CD14-positive monocyte (primary cell): ENCODE results near the gene IFNL1. TPM values are rescaled to one million over a fixed set of nuclear protein-coding genes. Genes with fewer than 3 reads are reported as not detected.

Source experiments
- DNase-seq, 3 donors: peaks; one replicate each; pipeline ENCODE4 v3.0.0-alpha.2; 2011 to 2022
- H2AFZ ChIP-seq: 2 replicates; pipeline ENCODE4 v1.6.0; 2012; ENCODE audit warnings: mild to moderate bottlenecking, low read depth, low read length, inconsistent platforms; ENCODE audit not compliant: insufficient read depth, poor library complexity, severe bottlenecking
- H3K27ac ChIP-seq, 2 donors: 1 replicate in 1 of 2; 2 replicates in 1 of 2; pipeline ENCODE4 v1.5.1; 2012 to 2013; ENCODE audit warnings: low read length in 2 of 2, control low read depth in 1 of 2, inconsistent platforms in 1 of 2, low read depth in 1 of 2, mild to moderate bottlenecking in 1 of 2
- H3K27me3 ChIP-seq, 2 donors: one replicate each; pipeline versions ENCODE4 v1.6.0 to v1.6.1; 2011 to 2013; ENCODE audit warnings: low read length in 2 of 2; ENCODE audit not compliant: control insufficient read depth in 2 of 2, insufficient read depth in 2 of 2
- H3K36me3 ChIP-seq, 2 donors: replicated peaks in 1 of 2; 1 replicate in 1 of 2; 2 replicates in 1 of 2; pipeline versions ENCODE4 v1.5.1 to v1.6.1; 2012 to 2013; ENCODE audit warnings: low read length in 2 of 2, control low read depth in 1 of 2, inconsistent platforms in 1 of 2, mild to moderate bottlenecking in 1 of 2; ENCODE audit not compliant: insufficient read depth in 2 of 2, control insufficient read depth in 1 of 2
- H3K4me1 ChIP-seq, 2 donors: 1 replicate in 1 of 2; 2 replicates in 1 of 2; pipeline versions ENCODE4 v1.5.1 to v1.6.1; 2012 to 2013; ENCODE audit warnings: low read length in 2 of 2, control low read depth in 1 of 2, inconsistent platforms in 1 of 2, mild to moderate bottlenecking in 1 of 2, moderate library complexity in 1 of 2; ENCODE audit not compliant: insufficient read depth in 2 of 2, control insufficient read depth in 1 of 2
- H3K4me2 ChIP-seq: replicated peaks from 2 replicates; pipeline ENCODE3; 2012; ENCODE audit warnings: low read length, moderate library complexity, mild to moderate bottlenecking; ENCODE audit not compliant: poor library complexity, severe bottlenecking; ENCODE audit errors: extremely low read depth
- H3K4me3 ChIP-seq, 3 experiments: fragments of 200-600 bp in 1 of 3; sonication (generic) in 1 of 3; replicated peaks in 1 of 3; 1 replicate in 2 of 3; 2 replicates in 1 of 3; pipeline ENCODE4 v1.5.1; 2011 to 2013; ENCODE audit warnings: low read length in 3 of 3, mild to moderate bottlenecking in 3 of 3, control low read depth in 2 of 3, low read depth in 2 of 3, inconsistent platforms in 1 of 3, moderate library complexity in 1 of 3
- H3K79me2 ChIP-seq: 2 replicates; pipeline ENCODE4 v1.6.0; 2012; ENCODE audit warnings: mild to moderate bottlenecking, control low read depth, inconsistent platforms, low read length, moderate library complexity; ENCODE audit not compliant: insufficient read depth
- H3K9ac ChIP-seq: 2 replicates; pipeline ENCODE4 v1.6.0; 2017; ENCODE audit warnings: low read length, mild to moderate bottlenecking; ENCODE audit not compliant: insufficient read depth, poor library complexity, severe bottlenecking
- H3K9me3 ChIP-seq, 2 donors: replicated peaks in 1 of 2; 1 replicate in 1 of 2; 2 replicates in 1 of 2; pipeline versions ENCODE4 v1.5.1 to v1.6.1; 2012 to 2013; ENCODE audit warnings: low read length in 2 of 2, control low read depth in 1 of 2; ENCODE audit not compliant: control insufficient read depth in 1 of 2, insufficient read depth in 1 of 2
- H4K20me1 ChIP-seq: 2 replicates; pipeline ENCODE4 v1.6.0; 2012; ENCODE audit warnings: mild to moderate bottlenecking, low read length, control low read depth, moderate library complexity; ENCODE audit not compliant: insufficient read depth
- H3K27ac Mint-ChIP-seq, 7 donors: one replicate each; pipeline ENCODE4 v1.8.0; 2020; ENCODE audit warnings: mild to moderate bottlenecking in 7 of 7, mixed read lengths in 7 of 7, moderate library complexity in 6 of 7, inconsistent platforms in 2 of 7
- H3K27me3 Mint-ChIP-seq, 3 donors: one replicate each; pipeline ENCODE4 v1.8.0; 2021 to 2022; ENCODE audit warnings: low read depth in 3 of 3, mild to moderate bottlenecking in 3 of 3, mixed read lengths in 3 of 3, moderate library complexity in 3 of 3, inconsistent platforms in 1 of 3
- H3K36me3 Mint-ChIP-seq, 2 donors: one replicate each; pipeline ENCODE4 v1.8.0; 2020; ENCODE audit warnings: mixed read lengths in 2 of 2, inconsistent platforms in 1 of 2, mild to moderate bottlenecking in 1 of 2
- H3K4me1 Mint-ChIP-seq: one replicate; pipeline ENCODE4 v1.8.0; 2020; ENCODE audit warnings: mild to moderate bottlenecking, mixed read lengths
- H3K4me3 Mint-ChIP-seq, 2 donors: one replicate each; pipeline ENCODE4 v1.8.0; 2020; ENCODE audit warnings: mild to moderate bottlenecking in 2 of 2, mixed read lengths in 2 of 2, moderate library complexity in 1 of 2
- H3K9me3 Mint-ChIP-seq, 7 donors: one replicate each; pipeline ENCODE4 v1.8.0; 2020 to 2022; ENCODE audit warnings: mixed read lengths in 7 of 7, mild to moderate bottlenecking in 6 of 7, moderate library complexity in 6 of 7, inconsistent platforms in 2 of 7
- CTCF ChIP-seq: fragments of 200-600 bp; IDR thresholded peaks from one replicate; pipeline ENCODE4 v1.8.0; 2022; ENCODE audit warnings: antibody characterized with exemption, mild to moderate bottlenecking
- WGBS: methylation state at CpG from one replicate; pipeline ENCODE4 v1.1.5; 2013; ENCODE audit warnings: missing lambda C conversion rate; ENCODE audit not compliant: insufficient coverage; 5-methylcytosine and 5-hydroxymethylcytosine counted together
- intact Hi-C, 2 donors: fragments of 100-400 bp; cut with micrococcal nuclease; formaldehyde crosslinking; loops; one replicate each; pipeline versions ENCODE4 v1.15.0 to v1.15.1; 2023
- polyA plus RNA-seq, 3 donors: library from polyadenylated mRNA; depleted of rRNA in 1 of 3; unstranded in 2 of 3; stranded (reverse) in 1 of 3; fragments of 300-500 nt in 2 of 3; fragments of >200 nt in 1 of 3; fragmentation: Illumina TruSeq in 2 of 3; gene quantifications; 1 replicate in 2 of 3; 2 replicates in 1 of 3; pipeline ENCODE4 v1.2.3, GENCODE V29; 2012 to 2021

The IFNL1 gene
- polyA plus RNA-seq, 3 donors: not detected

GRCh38 chr19:39310558-39311311 is 14.5 kb downstream of the IFNL1 start:
- Histone ChIP-seq H3K9me3 (peaks cover 0 to 5% of the 10 kb centered on the region in 2 donors), H3K4me1 (no peaks in the 10 kb centered on the region), H3K4me3 (no peak overlapping the region), H3K27ac (no peak overlapping the region), H4K20me1 (no peaks in the 10 kb centered on the region), H3K9ac (no peak overlapping the region), H3K27me3 (no peaks in the 10 kb centered on the region), H3K79me2 (no peaks in the 10 kb centered on the region), H3K4me2 (no peak overlapping the region), H3K36me3 (peaks cover 20 to 35% of the 10 kb centered on the region in 2 donors), H2AFZ (no peak overlapping the region)
- H3K27me3 Mint-ChIP-seq: peaks cover 0 to 2% (median under 1%) of the 10 kb centered on the region in 3 donors
- peaks cover 13% of the 10 kb centered on the region for H3K4me1 Mint-ChIP-seq
- TF ChIP-seq CTCF: no peak
- peak overlapping the region in 1 of 2 donors; percentile 59 for H3K4me3 Mint-ChIP-seq
- 61% methylated on average over 11 of the region's 11 CpGs for WGBS
- intact Hi-C loops: no loop called here
- peaks cover 33 to 61% of the 10 kb centered on the region in 2 donors for H3K36me3 Mint-ChIP-seq
- DNase-seq: no peak
- peaks cover 0 to 4% (median 0%) of the 10 kb centered on the region in 7 donors for H3K9me3 Mint-ChIP-seq
- H3K27ac Mint-ChIP-seq: peak overlapping the region in 2 of 7 donors; percentile 42 to 55

- no peak for TF ChIP-seq CTCF
- peaks cover 13% of the 10 kb centered on the region for H3K4me1 Mint-ChIP-seq
- no peak overlapping the region for H3K4me3 Mint-ChIP-seq
- Histone ChIP-seq H2AFZ (no peak overlapping the region), H4K20me1 (no peaks in the 10 kb centered on the region), H3K36me3 (peaks cover 22 to 35% of the 10 kb centered on the region in 2 donors), H3K79me2 (no peaks in the 10 kb centered on the region), H3K9me3 (no peaks in the 10 kb centered on the region), H3K27ac (no peak overlapping the region), H3K9ac (no peak overlapping the region), H3K4me2 (no peak overlapping the region), H3K4me3 (no peak overlapping the region), H3K27me3 (no peaks in the 10 kb centered on the region), H3K4me1 (no peaks in the 10 kb centered on the region)
- WGBS: 97% methylated on average over 60 of the region's 64 CpGs
- H3K9me3 Mint-ChIP-seq: no peaks in the 10 kb centered on the region
- H3K27me3 Mint-ChIP-seq: peaks cover 0 to 5% (median 2%) of the 10 kb centered on the region in 3 donors
- no peak overlapping the region for H3K27ac Mint-ChIP-seq
- intact Hi-C loops: no loop called here
- DNase-seq: no peak
- H3K36me3 Mint-ChIP-seq: peaks cover 49 to 64% of the 10 kb centered on the region in 2 donors
Measured at GRCh38 chr19:39314016-39314728, 18.0 kb downstream of the IFNL1 start.
